ENCODE results near the gene BMP7.

BMP7 gene

DNA sequence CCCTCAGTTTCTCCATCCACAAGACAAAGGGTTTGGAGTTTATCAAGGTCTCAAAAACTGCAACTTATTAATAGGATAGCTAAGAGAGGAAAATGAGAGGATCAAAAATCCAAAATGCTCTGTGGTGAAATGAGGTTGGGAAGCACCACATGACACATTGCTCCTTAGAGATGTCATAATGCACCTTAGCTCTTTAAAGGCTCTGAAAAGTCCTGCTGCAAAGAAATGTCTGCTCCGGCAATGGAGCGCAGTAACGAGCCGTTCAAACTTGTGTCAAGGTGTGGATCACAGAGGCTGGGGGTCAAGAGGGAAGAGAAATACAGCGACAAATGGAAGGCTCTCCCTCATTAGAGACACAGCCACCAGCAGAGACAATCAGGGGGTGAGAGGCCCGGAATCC is 53.1 kb downstream of the BMP7 start:
- H3K36me3 Mint-ChIP-seq: no peaks in the 10 kb centered on the region
- no peaks in the 10 kb centered on the region for H3K9me3 Mint-ChIP-seq
- DNase-seq: no peak
- H3K4me1 Mint-ChIP-seq: no peaks in the 10 kb centered on the region
- peaks cover 45% of the 10 kb centered on the region for H3K27me3 Mint-ChIP-seq
- CTCF ChIA-PET: interaction anchor here (1.2 kb wide), 1 partner anchor 11 kb away, joined by 3 read pairs; no protein-coding TSS in a partner anchor
- no peak overlapping the region for H3K4me3 Mint-ChIP-seq
- H3K27ac Mint-ChIP-seq: no peak overlapping the region

GRCh38 chr20:57212534-57213276 is 53.7 kb downstream of the BMP7 start:
- Mint-ChIP-seq H3K36me3 (no peaks in the 10 kb centered on the region), H3K27me3 (peaks cover 45% of the 10 kb centered on the region), H3K4me1 (no peaks in the 10 kb centered on the region), H3K27ac (no peak overlapping the region), H3K9me3 (no peaks in the 10 kb centered on the region), H3K4me3 (no peak overlapping the region)
- no peak for DNase-seq
- CTCF ChIA-PET: interaction anchor here (1.2 kb wide), 1 partner anchor 11 kb away, joined by 3 read pairs; no protein-coding TSS in a partner anchor

DNA sequence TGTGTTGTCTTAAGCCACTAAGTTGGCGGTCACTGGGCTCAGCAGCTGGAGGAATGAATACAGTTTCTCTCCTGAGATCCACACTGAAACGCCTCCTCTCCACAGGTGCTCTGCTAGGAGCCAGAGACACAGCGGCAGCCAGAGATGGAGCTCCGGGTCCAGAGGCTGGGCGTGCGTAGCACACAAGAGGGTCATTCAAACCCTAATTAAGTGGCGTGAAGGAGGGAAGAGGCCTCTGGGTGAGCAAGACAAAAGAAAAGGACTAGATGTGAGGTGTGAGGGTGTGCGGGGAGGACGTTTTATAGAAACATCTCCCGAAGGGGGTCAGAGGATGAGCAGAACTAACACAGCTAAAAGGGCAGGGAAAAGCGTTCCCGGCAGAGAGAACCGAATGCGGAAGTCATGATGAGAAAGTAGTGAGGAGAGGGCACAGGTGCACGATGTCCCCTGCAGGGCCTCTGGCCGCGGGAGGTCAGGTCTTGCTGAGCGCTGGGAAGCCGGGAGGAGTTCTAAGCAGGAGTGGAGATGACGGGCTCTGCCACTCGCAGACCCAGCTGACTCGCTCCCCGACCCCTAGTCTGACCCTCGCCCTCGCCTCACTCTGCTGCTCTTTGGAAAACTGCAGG is 54.4 kb downstream of the BMP7 start:
- DNase-seq: no peak
- H3K36me3 Mint-ChIP-seq: no peaks in the 10 kb centered on the region
- CTCF ChIA-PET: no interaction called here
- no peaks in the 10 kb centered on the region for H3K9me3 Mint-ChIP-seq
- no peaks in the 10 kb centered on the region for H3K4me1 Mint-ChIP-seq
- no peak overlapping the region for H3K27ac Mint-ChIP-seq
- H3K4me3 Mint-ChIP-seq: no peak overlapping the region
- peaks cover 45% of the 10 kb centered on the region for H3K27me3 Mint-ChIP-seq

- no peak for DNase-seq
- CTCF ChIA-PET: no interaction called here
- H3K4me1 Mint-ChIP-seq: no peaks in the 10 kb centered on the region
- H3K27me3 Mint-ChIP-seq: peaks cover 45% of the 10 kb centered on the region
- no peaks in the 10 kb centered on the region for H3K36me3 Mint-ChIP-seq
- H3K9me3 Mint-ChIP-seq: no peaks in the 10 kb centered on the region
- H3K4me3 Mint-ChIP-seq: no peak overlapping the region
- H3K27ac Mint-ChIP-seq: no peak overlapping the region
These were observed 55.0 kb downstream of the BMP7 start for GRCh38 chr20:57211406-57211805.

DNA sequence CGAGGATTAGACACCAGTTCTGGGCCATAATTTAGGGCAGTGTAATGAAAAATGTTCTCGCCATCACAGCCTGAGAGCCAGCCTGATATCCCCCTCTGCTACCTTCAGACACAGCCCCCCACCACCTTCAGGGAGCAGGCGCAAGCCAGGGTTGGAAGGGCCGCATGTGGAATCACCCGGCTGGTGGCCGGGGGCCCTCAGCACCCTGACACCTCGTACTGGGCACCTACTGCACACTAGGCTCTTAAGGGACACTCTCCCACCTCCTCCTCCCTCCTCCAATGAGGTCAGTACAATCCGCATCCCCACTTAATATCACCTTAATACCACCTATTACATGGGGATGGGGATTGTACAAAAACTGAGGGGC is 55.5 kb downstream of the BMP7 start:
- Mint-ChIP-seq H3K27ac (no peak overlapping the region), H3K9me3 (no peaks in the 10 kb centered on the region), H3K27me3 (peaks cover 45% of the 10 kb centered on the region), H3K4me1 (no peaks in the 10 kb centered on the region), H3K4me3 (no peak overlapping the region), H3K36me3 (no peaks in the 10 kb centered on the region)
- CTCF ChIA-PET: no interaction called here
- DNase-seq: no peak

GRCh38 chr20:57210054-57210910 is 56.2 kb downstream of the BMP7 start:
- CTCF ChIA-PET: no interaction called here
- H3K27ac Mint-ChIP-seq: no peak overlapping the region
- H3K36me3 Mint-ChIP-seq: no peaks in the 10 kb centered on the region
- peaks cover 45% of the 10 kb centered on the region for H3K27me3 Mint-ChIP-seq
- H3K4me3 Mint-ChIP-seq: no peak overlapping the region
- DNase-seq: no peak
- no peaks in the 10 kb centered on the region for H3K4me1 Mint-ChIP-seq
- no peaks in the 10 kb centered on the region for H3K9me3 Mint-ChIP-seq

DNA sequence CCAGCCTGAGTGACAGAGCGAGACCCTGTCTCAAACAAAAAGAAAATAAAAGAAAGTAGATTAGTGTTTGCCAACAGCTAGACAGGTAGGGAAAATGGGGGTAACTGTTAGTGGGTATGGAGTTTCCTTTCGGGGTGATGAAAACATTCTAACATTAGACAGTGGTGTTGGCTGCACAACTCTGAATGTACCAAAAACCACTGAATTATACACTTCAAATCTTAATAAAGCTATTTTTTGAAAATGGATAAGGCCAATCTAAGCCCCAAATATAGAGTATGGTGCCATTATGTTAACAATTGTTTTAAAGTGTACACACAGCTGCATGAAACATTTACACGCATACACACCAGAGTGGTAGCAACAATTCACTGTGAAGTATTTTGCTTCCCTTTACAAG is 57.0 kb downstream of the BMP7 start:
- CTCF ChIA-PET: no interaction called here
- H3K4me1 Mint-ChIP-seq: no peaks in the 10 kb centered on the region
- DNase-seq: no peak
- H3K27me3 Mint-ChIP-seq: peaks cover 40% of the 10 kb centered on the region
- H3K36me3 Mint-ChIP-seq: no peaks in the 10 kb centered on the region
- no peak overlapping the region for H3K4me3 Mint-ChIP-seq
- H3K27ac Mint-ChIP-seq: no peak overlapping the region
- H3K9me3 Mint-ChIP-seq: no peaks in the 10 kb centered on the region

DNA sequence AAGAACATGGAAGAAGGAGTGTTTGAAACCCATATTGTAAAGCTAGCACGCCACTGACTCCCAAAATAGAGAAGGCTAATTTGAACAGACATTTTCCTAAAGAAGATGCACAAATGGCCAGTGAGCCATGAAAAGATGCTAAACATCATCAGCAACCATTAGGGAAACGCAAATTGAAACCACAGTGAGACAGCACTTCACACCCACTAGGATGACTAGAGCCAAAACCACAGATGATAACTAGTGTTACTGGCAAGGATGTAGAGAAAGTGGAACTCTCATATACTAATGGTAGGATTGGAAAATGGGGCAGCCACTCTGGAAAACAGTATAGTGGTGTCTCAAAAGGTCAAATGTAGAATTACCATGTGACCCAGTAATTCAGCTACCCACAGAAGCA is 58.2 kb downstream of the BMP7 start:
- Mint-ChIP-seq H3K4me3 (no peak overlapping the region), H3K27ac (no peak overlapping the region), H3K27me3 (peaks cover 31% of the 10 kb centered on the region), H3K4me1 (no peaks in the 10 kb centered on the region), H3K9me3 (no peaks in the 10 kb centered on the region), H3K36me3 (no peaks in the 10 kb centered on the region)
- DNase-seq: no peak
- CTCF ChIA-PET: no interaction called here

GRCh38 chr20:57207251-57207650 is 59.2 kb downstream of the BMP7 start:
- H3K9me3 Mint-ChIP-seq: no peaks in the 10 kb centered on the region
- H3K27ac Mint-ChIP-seq: no peak overlapping the region
- H3K4me1 Mint-ChIP-seq: no peaks in the 10 kb centered on the region
- no peak overlapping the region for H3K4me3 Mint-ChIP-seq
- H3K36me3 Mint-ChIP-seq: no peaks in the 10 kb centered on the region
- CTCF ChIA-PET: no interaction called here
- peaks cover 22% of the 10 kb centered on the region for H3K27me3 Mint-ChIP-seq
- no peak for DNase-seq

- Mint-ChIP-seq H3K4me1 (no peaks in the 10 kb centered on the region), H3K27ac (no peak overlapping the region), H3K4me3 (no peak overlapping the region), H3K9me3 (no peaks in the 10 kb centered on the region), H3K27me3 (peaks cover 6% of the 10 kb centered on the region), H3K36me3 (no peaks in the 10 kb centered on the region)
- CTCF ChIA-PET: no interaction called here
- DNase-seq: no peak
These were observed 60.7 kb downstream of the BMP7 start for GRCh38 chr20:57205606-57206219.

- Mint-ChIP-seq H3K27ac (no peak overlapping the region), H3K4me3 (no peak overlapping the region), H3K27me3 (no peaks in the 10 kb centered on the region), H3K36me3 (no peaks in the 10 kb centered on the region), H3K9me3 (no peaks in the 10 kb centered on the region), H3K4me1 (no peaks in the 10 kb centered on the region)
- no peak for DNase-seq
- CTCF ChIA-PET: no interaction called here
These were observed 62.5 kb downstream of the BMP7 start for GRCh38 chr20:57203986-57204385.

DNA sequence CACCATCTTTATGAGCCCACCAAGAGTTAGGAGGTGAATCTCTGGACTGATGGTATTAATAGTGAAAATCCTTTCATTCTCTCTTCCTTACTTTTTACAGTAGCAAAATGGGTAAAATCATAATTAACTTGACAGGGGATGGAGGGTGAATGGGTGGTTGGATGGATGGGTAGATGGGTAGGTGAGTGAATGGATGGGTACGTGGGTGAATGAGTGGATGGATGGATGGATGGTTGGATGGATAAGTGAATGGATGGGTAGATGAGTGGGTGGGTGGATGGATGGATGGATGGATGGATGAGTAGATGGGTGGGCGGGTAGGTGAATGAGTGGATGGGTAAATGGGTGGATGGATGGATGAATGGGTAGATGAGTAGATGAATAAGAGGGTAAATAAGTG is 63.2 kb downstream of the BMP7 start:
- Mint-ChIP-seq H3K27ac (no peak overlapping the region), H3K4me3 (no peak overlapping the region), H3K36me3 (no peaks in the 10 kb centered on the region), H3K9me3 (no peaks in the 10 kb centered on the region), H3K4me1 (no peaks in the 10 kb centered on the region), H3K27me3 (no peaks in the 10 kb centered on the region)
- DNase-seq: no peak
- CTCF ChIA-PET: no interaction called here

DNA sequence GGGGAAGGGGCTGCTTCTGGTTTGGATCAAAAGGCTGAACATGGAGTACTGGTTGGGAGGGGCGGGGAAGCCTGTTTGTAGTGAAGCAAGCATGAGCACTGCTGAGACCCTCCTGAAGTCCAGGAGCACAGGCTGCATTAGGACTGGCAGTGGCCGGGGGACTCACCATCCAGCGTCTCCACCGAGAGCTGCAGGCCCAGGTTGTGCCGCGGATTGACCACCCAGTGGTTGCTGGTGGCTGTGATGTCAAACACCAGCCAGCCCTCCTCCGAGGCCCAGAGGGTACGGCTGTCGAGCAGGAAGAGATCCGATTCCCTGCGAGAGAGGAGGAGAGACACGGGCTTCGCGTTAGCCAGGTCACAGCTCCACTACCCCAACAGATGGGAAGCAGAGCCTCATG is 64.1 kb downstream of the BMP7 start:
- CTCF ChIA-PET: interaction anchor here (1.0 kb wide), 1 partner anchor 11 kb away, joined by 3 read pairs; no protein-coding TSS in a partner anchor
- no peaks in the 10 kb centered on the region for H3K9me3 Mint-ChIP-seq
- H3K27ac Mint-ChIP-seq: no peak overlapping the region
- no peaks in the 10 kb centered on the region for H3K27me3 Mint-ChIP-seq
- no peak for DNase-seq
- no peaks in the 10 kb centered on the region for H3K4me1 Mint-ChIP-seq
- no peaks in the 10 kb centered on the region for H3K36me3 Mint-ChIP-seq
- H3K4me3 Mint-ChIP-seq: no peak overlapping the region

DNA sequence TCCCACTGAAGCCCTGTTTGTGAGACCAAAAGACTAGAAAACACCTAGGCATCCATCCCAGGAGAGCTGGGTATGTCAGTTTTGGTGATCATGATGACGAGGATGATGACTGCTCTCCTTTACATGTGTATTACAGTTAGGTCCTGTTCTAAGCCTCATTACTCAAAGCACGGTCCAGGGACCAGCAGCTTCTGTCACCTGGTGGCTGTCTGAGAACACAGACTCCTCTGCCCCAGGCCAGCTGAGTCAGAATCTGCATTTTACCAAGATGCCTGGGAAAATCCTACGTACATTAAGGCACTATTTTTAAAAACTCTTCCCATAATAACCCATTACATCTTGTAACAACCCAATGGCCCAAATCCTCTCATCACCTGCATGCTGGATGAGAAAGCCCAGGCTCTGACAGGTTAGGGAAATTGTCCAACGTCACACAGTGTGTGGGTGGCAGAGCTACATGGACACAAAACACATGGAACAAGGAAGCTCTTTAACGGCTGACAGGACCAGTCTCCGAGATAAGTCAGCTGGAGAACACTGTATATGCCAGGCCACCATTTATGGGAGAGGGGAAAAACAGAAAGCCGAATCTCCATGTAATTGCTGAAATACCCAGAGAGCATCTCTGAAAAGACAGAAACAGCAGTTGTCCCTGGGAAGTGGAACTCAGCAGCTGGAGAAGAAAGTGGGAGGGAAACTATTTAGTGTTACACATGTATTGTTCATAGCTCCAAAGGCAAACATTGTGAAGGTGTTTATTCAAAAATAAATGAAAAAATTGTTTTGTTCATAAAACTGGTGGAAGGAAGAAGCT is 65.4 kb downstream of the BMP7 start:
- Mint-ChIP-seq H3K4me3 (no peak overlapping the region), H3K4me1 (no peaks in the 10 kb centered on the region), H3K36me3 (no peaks in the 10 kb centered on the region), H3K9me3 (no peaks in the 10 kb centered on the region), H3K27ac (no peak overlapping the region), H3K27me3 (no peaks in the 10 kb centered on the region)
- DNase-seq: no peak
- CTCF ChIA-PET: no interaction called here
